Cardiac muscle cell (in vitro differentiated cells and primary cell): ENCODE data around the gene HNRNPC. TPM values are rescaled to one million over a fixed set of nuclear protein-coding genes. Genes with fewer than 3 reads are reported as not detected.
A peak's percentile ranks its signal among the peaks of the same experiment; 100 is the strongest.

ENCODE experiments used
- DNase-seq, 2 donors: peaks; one replicate each; pipeline versions ENCODE4 v3.0.0 to v3.0.0-alpha.2; 2010 to 2017; ENCODE audit warnings: low read depth in 1 of 2, low spot score in 1 of 2
- H3K27ac ChIP-seq: fragments of 200-600 bp; sonication (generic); 2 replicates; pipeline ENCODE4 v1.5.1; 2016
- H3K27me3 ChIP-seq: fragments of 200-600 bp; sonication (generic); 2 replicates; pipeline ENCODE4 v1.6.0; 2016; ENCODE audit warnings: control low read depth
- H3K36me3 ChIP-seq: fragments of 200-600 bp; sonication (generic); 2 replicates; pipeline ENCODE4 v1.5.1; 2016; ENCODE audit warnings: control low read depth
- H3K4me1 ChIP-seq: fragments of 200-600 bp; sonication (generic); 2 replicates; pipeline ENCODE4 v1.8.1; 2017; ENCODE audit warnings: low read depth, mild to moderate bottlenecking, mixed run types
- H3K4me3 ChIP-seq: fragments of 200-600 bp; sonication (generic); 2 replicates; pipeline ENCODE4 v1.5.1; 2016; ENCODE audit warnings: mild to moderate bottlenecking
- H3K9me3 ChIP-seq: fragments of 200-600 bp; sonication (generic); 2 replicates; pipeline ENCODE4 v1.5.1; 2017; ENCODE audit warnings: low read depth, mild to moderate bottlenecking, control low read depth
- polyA plus RNA-seq: library from polyadenylated mRNA; unstranded; fragments of >200 nt; fragmentation: Nextera tagmentation; extraction: Ambion mirVana; gene quantifications from 2 replicates; pipeline ENCODE4 v1.2.1, GENCODE V29; 2016
- total RNA-seq: library from RNA; depleted of rRNA; stranded (reverse); fragments of >200 nt; gene quantifications from 2 replicates; pipeline ENCODE4 v1.2.3, GENCODE V29; 2016
- TF ChIP-seq, protein P1 (sequence below): IDR thresholded peaks from 2 replicates; pipeline ENCODE4 v1.5.1; 2012; ENCODE audit warnings: low read depth, mild to moderate bottlenecking, low read length

The HNRNPC gene
- total RNA-seq (564 and 928 TPM in 2 replicates), polyA plus RNA-seq (650 and 986 TPM in 2 replicates)

DNA sequence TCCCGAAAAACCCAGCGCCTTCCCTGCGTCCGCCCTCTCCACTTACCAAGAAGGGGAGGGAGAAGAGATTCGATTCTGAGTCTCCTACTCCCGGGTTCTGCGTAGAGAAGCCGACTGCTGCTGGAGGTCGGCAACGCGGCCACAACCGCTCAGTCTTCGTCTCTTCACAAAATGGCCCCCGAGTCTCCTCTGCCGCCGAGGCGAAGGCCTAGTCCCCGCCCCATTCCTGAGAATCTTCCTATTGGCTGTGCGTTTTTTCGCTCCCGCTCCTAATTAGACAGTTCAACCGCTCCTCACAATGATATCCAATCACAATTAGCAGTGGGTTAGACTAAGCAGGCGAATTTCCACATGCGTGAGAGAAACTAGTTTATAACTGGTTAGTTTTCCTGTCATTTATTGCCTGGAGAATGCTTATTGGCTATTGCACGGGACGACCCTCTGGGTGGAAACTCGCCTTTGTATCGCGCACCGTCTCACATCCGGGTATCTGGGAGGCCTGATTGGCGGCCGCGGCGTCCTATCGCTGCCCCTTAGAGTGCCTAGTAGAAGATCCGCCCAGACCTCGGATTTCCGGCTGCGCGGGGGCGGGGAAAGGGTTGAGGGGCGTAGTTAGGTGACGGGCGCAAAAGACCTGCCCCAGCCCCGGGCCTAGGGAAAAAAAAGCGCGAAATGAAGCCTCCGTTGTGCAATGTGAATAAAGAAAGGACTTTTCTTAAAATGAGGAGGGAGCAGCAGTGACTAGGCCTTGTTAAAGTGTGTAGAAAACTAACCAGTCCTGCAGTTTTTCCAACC is at the start of gene HNRNPC:
HNRNPC (minus strand) TSS at position 191 of the 795 bp plus-strand sequence. CDS start 35,249 bp downstream, outside the sequence.
- Histone ChIP-seq H3K27me3 (no peaks in the 10 kb centered on the region), H3K9me3 (no peaks in the 10 kb centered on the region), H3K4me3 (peak within 1 kb of the TSS; percentile 83), H3K36me3 (peaks cover 13% of the 10 kb centered on the region), H3K4me1 (peaks cover 18% of the 10 kb centered on the region), H3K27ac (peak within 1 kb of the TSS; percentile 97)
- TF ChIP-seq, protein P1, sequence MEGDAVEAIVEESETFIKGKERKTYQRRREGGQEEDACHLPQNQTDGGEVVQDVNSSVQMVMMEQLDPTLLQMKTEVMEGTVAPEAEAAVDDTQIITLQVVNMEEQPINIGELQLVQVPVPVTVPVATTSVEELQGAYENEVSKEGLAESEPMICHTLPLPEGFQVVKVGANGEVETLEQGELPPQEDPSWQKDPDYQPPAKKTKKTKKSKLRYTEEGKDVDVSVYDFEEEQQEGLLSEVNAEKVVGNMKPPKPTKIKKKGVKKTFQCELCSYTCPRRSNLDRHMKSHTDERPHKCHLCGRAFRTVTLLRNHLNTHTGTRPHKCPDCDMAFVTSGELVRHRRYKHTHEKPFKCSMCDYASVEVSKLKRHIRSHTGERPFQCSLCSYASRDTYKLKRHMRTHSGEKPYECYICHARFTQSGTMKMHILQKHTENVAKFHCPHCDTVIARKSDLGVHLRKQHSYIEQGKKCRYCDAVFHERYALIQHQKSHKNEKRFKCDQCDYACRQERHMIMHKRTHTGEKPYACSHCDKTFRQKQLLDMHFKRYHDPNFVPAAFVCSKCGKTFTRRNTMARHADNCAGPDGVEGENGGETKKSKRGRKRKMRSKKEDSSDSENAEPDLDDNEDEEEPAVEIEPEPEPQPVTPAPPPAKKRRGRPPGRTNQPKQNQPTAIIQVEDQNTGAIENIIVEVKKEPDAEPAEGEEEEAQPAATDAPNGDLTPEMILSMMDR: no peak
- DNase-seq: peak; percentile 99 to 100

DNA sequence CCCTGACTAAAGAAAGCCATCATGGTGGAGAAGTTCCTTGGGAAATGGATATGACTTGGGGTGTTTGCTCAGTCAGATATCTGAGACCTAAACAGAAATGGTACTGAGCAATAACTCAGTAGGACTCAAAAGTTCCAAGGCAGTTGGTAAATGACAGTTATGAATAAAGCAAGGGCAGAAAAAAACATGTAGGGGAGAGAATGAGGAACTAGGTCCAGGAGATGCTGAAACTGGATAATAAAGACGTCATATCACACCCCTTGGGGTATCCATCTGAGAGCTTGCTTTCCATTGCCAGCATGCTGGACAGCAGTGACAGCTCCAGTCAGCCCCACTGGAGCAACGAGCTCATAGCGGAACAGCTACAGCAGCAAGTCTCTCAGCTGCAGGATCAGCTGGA is 48.2 kb upstream of the HNRNPC start:
- peak in 1 of 2 donors; percentile 32 for DNase-seq
- TF ChIP-seq, protein P1: no peak
- H3K27ac ChIP-seq: no peak overlapping the region
- H3K9me3 ChIP-seq: no peaks in the 10 kb centered on the region
- H3K27me3 ChIP-seq: no peaks in the 10 kb centered on the region
- no peak overlapping the region for H3K4me3 ChIP-seq
- no peaks in the 10 kb centered on the region for H3K4me1 ChIP-seq
- H3K36me3 ChIP-seq: no peaks in the 10 kb centered on the region

DNA sequence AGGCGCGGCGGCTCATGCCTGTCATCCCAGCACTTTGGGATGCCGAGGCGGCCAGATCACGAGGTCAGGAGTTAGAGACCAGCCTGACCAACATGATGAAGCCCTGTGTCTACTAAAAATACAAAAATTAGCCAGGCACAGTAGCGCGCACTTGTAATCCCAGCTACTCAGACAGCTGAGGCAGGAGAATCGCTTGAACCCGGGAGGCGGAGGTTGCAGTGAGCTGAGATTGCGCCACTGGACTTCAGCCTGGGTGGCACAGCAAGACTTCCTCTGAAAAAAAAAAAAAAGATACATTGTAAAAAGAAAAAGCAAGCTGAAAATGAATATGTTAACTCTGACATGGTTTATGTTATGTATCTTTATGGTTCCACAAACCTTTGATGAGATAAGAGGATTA is 44.3 kb upstream of the HNRNPC start:
- TF ChIP-seq, protein P1: no peak
- no peak overlapping the region for H3K4me3 ChIP-seq
- no peak overlapping the region for H3K27ac ChIP-seq
- no peaks in the 10 kb centered on the region for H3K36me3 ChIP-seq
- no peaks in the 10 kb centered on the region for H3K9me3 ChIP-seq
- no peaks in the 10 kb centered on the region for H3K4me1 ChIP-seq
- H3K27me3 ChIP-seq: no peaks in the 10 kb centered on the region
- no peak for DNase-seq

DNA sequence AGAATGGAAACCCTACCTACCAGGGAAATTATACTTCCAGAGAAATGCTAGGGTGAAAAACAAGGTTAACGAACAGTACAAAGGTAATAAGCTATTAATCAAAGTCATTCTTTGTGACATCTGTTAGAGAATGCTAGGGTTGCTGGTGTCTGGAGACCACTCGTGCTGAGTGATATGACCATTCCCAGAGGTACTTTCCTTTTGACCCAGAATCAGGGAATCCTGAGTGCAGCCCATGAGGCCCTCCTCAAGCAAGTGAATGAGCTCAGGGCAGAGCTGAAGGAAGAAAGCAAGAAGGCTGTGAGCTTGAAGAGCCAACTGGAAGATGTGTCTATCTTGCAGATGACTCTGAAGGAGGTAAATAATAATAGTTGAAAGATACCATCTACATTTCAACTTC is 42.4 kb upstream of the HNRNPC start:
- H3K27me3 ChIP-seq: no peaks in the 10 kb centered on the region
- H3K36me3 ChIP-seq: no peaks in the 10 kb centered on the region
- TF ChIP-seq, protein P1: no peak
- no peak overlapping the region for H3K4me3 ChIP-seq
- no peak for DNase-seq
- peaks cover 10% of the 10 kb centered on the region for H3K4me1 ChIP-seq
- no peak overlapping the region for H3K27ac ChIP-seq
- no peaks in the 10 kb centered on the region for H3K9me3 ChIP-seq

DNA sequence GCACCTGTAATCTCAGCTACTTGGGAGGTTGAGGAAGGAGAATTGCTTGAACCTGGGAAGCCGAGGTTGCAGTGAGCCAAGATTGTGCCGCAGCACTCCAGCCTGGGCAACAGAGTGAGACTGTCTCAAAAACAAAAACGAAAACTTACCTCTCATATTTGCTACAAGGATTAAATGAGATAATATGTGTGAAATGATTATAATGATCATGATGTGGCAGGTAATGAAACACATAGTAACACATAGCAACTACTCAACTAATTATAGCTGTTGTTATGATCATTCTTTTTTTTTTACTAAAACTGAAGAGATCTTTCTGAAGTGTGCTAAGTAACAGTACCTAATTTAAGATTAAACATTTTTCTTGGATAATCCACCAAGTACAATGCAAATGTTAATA is 40.7 kb upstream of the HNRNPC start:
- TF ChIP-seq, protein P1: no peak
- H3K27me3 ChIP-seq: no peaks in the 10 kb centered on the region
- no peaks in the 10 kb centered on the region for H3K36me3 ChIP-seq
- H3K27ac ChIP-seq: no peak overlapping the region
- DNase-seq: no peak
- no peak overlapping the region for H3K4me3 ChIP-seq
- no peaks in the 10 kb centered on the region for H3K9me3 ChIP-seq
- H3K4me1 ChIP-seq: peaks cover 10% of the 10 kb centered on the region
